ENCODE results near the gene DUSP1. TPM values are rescaled to one million over a fixed set of nuclear protein-coding genes. Genes with fewer than 3 reads are reported as not detected.
A peak's percentile ranks its signal among the peaks of the same experiment; 100 is the strongest.

DUSP1 gene
- total and polyA plus RNA-seq, 9 of the 15 experiments (the other 6 are each of a cell fraction or from before 2014, with no cell fraction given), result 2.1 to 14.2 (median 8.5) TPM

GRCh38 chr5:172806897-172807672, 36.1 kb upstream of the DUSP1 start (continued):
- peak; percentile 88 for TF ChIP-seq MGA (IDR thresholded peaks at IDR 0.05)
- no peak for TF ChIP-seq MEF2A (IDR thresholded peaks at IDR 0.05; ENCODE audit: control insufficient read depth, low read depth, low read length)
- peak; percentile 22; the same call in 1 of the 2 replicates for TF ChIP-seq CHD2 (IDR thresholded peaks at IDR 0.05; ENCODE audit: low read depth, low read length)
- TF ChIP-seq CUX1 (CRISPR knock-in tag; IDR thresholded peaks at IDR 0.05), result no peak
- TF ChIP-seq RBFOX2 (IDR thresholded peaks at IDR 0.05; ENCODE audit: low read depth, low read length), result peak; percentile 63
- TF ChIP-seq ARHGAP35 (IDR thresholded peaks at IDR 0.05; ENCODE audit: partially characterized antibody), result no peak
- peak; percentile 64 for TF ChIP-seq POLR2G (IDR thresholded peaks at IDR 0.05; ENCODE audit: low read depth, low read length)
- TF ChIP-seq HDAC6 (IDR thresholded peaks at IDR 0.05; ENCODE audit: low read depth, low read length), result no peak
